ENCODE data around the gene CCDC90B. TPM values are rescaled to one million over a fixed set of nuclear protein-coding genes. Genes with fewer than 3 reads are reported as not detected.

The CCDC90B gene
- total and polyA plus RNA-seq, 4 donors, result 31.6 to 84.6 (median 36.8) TPM

DNA sequence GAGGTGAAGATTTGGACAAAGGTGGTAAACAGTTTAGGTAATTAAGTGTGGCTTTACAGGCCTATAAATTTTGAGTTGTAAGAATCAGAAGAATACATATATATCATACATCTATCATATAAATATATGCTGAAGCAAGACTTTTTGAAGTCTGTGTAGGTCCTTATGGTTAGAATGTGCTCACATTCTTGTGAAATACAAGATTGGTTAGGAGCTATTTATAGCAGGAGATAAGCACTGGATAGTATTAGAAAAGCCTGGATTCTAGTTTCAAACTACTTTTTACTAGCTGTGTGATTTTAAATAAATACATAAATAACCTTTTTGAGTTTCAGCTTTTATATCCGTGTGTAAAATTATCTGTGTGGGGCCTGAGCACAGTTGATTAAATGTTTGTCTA is 50.3 kb downstream of the CCDC90B start:
- 4 to 9% methylated on average over 1 of the region's 1 CpG for WGBS, 2 donors

DNA sequence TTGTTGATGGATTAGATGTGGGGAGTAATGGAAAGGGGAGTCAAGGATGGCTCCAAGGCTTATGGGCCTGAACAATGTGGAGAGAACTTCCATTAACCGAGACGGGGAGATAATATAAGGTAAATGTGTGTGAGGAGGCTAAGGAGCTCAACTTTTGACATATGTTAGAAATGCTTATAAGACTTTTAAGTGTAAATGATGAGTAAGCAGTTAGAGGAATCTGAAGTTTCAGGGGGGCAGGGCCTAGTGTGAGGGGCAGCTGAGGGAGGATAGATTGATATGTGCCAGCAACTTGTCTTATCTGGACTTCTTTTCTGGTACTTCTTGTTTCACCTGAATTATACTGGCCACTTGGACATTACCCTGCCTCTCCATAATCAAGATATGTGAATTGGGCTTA is 62.7 kb downstream of the CCDC90B start:
- H3K9me3 ChIP-seq (ENCODE audit: control insufficient read depth, low read length), result no peaks in the 10 kb centered on the region
- no peak overlapping the region for H3K4me3 ChIP-seq (ENCODE audit: low read length in 2 of 2)
- 96% methylated on average over 2 of the region's 2 CpGs for WGBS, 2 donors
- intact Hi-C loops (cut with DNase I), result no loop called here
- no peaks in the 10 kb centered on the region for H3K4me1 ChIP-seq (ENCODE audit: control insufficient read depth in 1 of 2, insufficient read depth in 2 of 2, low read length in 2 of 2)
- peaks cover 0 to 2% of the 10 kb centered on the region in 2 donors for H3K36me3 ChIP-seq (ENCODE audit: control insufficient read depth in 1 of 2, insufficient read depth in 2 of 2, low read length in 1 of 2)
- H3K27ac ChIP-seq (ENCODE audit: low read depth in 1 of 2, low read length in 2 of 2), result no peak overlapping the region
- ATAC-seq (ENCODE audit: low FRiP score) (no peak), DNase-seq (no peak)
- H3K27me3 ChIP-seq (ENCODE audit: control insufficient read depth in 1 of 2, insufficient read depth in 2 of 2, low read length in 1 of 2), result no peaks in the 10 kb centered on the region

More for the DNA sequence above, 50.3 kb downstream of the CCDC90B start:
- Histone ChIP-seq H3K27me3 (ENCODE audit: control insufficient read depth in 1 of 2, insufficient read depth in 2 of 2, low read length in 1 of 2) (no peaks in the 10 kb centered on the region), H3K36me3 (ENCODE audit: control insufficient read depth in 1 of 2, insufficient read depth in 2 of 2, low read length in 1 of 2) (peaks cover 0 to 7% of the 10 kb centered on the region in 2 donors), H3K27ac (ENCODE audit: low read depth in 1 of 2, low read length in 2 of 2) (no peak overlapping the region), H3K9me3 (ENCODE audit: control insufficient read depth, low read length) (no peaks in the 10 kb centered on the region), H3K4me1 (ENCODE audit: control insufficient read depth in 1 of 2, insufficient read depth in 2 of 2, low read length in 2 of 2) (no peaks in the 10 kb centered on the region), H3K4me3 (ENCODE audit: low read length in 2 of 2) (no peak overlapping the region)
- no peak for DNase-seq
- intact Hi-C loops (cut with DNase I), result loop anchor here in 1 of 2 donors (10.0 kb wide), 1 partner anchor 589 kb away; no protein-coding TSS in a partner anchor
- no peak for ATAC-seq (ENCODE audit: low FRiP score)

DNA sequence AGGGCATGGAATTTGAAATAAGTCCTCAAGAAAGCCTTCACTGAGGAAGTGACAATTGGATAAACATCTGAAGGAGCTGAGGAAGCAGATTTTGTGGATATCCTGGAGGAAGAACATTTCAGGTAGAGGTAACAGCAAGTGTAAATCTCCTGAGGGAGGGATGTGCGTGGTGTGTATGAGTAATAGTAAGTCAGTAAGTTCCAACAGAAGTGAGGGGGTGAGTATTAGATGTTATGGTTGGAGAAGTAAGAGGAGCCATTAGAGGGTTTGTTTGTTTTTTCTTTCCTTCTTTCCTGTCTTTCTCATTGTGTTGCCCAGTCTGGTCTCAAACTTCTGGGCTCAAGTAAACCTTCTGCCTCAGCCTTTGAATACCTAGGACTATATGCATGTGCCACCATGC is 63.7 kb downstream of the CCDC90B start:
- H3K27me3 ChIP-seq (ENCODE audit: control insufficient read depth in 1 of 2, insufficient read depth in 2 of 2, low read length in 1 of 2), result no peaks in the 10 kb centered on the region
- intact Hi-C loops (cut with DNase I), result no loop called here
- no peaks in the 10 kb centered on the region for H3K36me3 ChIP-seq (ENCODE audit: control insufficient read depth in 1 of 2, insufficient read depth in 2 of 2, low read length in 1 of 2)
- H3K9me3 ChIP-seq (ENCODE audit: control insufficient read depth, low read length), result no peaks in the 10 kb centered on the region
- no peak for ATAC-seq (ENCODE audit: low FRiP score)
- DNase-seq, result no peak
- no peak overlapping the region for H3K4me3 ChIP-seq (ENCODE audit: low read length in 2 of 2)
- WGBS, 2 donors, result 96 to 100% methylated on average over 1 of the region's 1 CpG
- H3K27ac ChIP-seq (ENCODE audit: low read depth in 1 of 2, low read length in 2 of 2), result no peak overlapping the region
- H3K4me1 ChIP-seq (ENCODE audit: control insufficient read depth in 1 of 2, insufficient read depth in 2 of 2, low read length in 2 of 2), result no peaks in the 10 kb centered on the region

DNA sequence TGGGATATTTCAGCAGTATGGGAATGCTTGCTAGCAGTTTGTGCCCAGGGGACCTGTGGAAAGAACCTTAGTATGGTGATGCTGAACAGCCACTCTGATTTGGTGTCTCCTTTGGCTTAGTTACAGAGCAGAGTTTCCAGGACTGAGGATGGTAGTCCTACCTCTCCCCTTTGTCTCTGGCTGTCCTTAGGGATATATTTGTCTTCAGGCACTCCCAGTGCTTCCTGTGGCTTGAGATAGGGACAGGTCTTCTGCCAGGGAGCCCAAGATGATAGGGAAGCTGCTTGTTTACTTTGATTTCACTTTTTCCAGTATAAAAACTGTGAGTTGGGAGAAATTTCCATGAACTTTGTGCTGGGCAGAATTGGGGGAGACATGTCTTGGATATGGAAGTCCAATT is 64.5 kb downstream of the CCDC90B start:
- intact Hi-C loops (cut with DNase I), result no loop called here
- H3K27me3 ChIP-seq (ENCODE audit: control insufficient read depth in 1 of 2, insufficient read depth in 2 of 2, low read length in 1 of 2), result no peaks in the 10 kb centered on the region
- H3K4me3 ChIP-seq (ENCODE audit: low read length in 2 of 2), result no peak overlapping the region
- H3K27ac ChIP-seq (ENCODE audit: low read depth in 1 of 2, low read length in 2 of 2), result no peak overlapping the region
- H3K4me1 ChIP-seq (ENCODE audit: control insufficient read depth in 1 of 2, insufficient read depth in 2 of 2, low read length in 2 of 2), result no peaks in the 10 kb centered on the region
- no peak for DNase-seq
- no peaks in the 10 kb centered on the region for H3K36me3 ChIP-seq (ENCODE audit: control insufficient read depth in 1 of 2, insufficient read depth in 2 of 2, low read length in 1 of 2)
- H3K9me3 ChIP-seq (ENCODE audit: control insufficient read depth, low read length), result no peaks in the 10 kb centered on the region
- ATAC-seq (ENCODE audit: low FRiP score), result no peak

DNA sequence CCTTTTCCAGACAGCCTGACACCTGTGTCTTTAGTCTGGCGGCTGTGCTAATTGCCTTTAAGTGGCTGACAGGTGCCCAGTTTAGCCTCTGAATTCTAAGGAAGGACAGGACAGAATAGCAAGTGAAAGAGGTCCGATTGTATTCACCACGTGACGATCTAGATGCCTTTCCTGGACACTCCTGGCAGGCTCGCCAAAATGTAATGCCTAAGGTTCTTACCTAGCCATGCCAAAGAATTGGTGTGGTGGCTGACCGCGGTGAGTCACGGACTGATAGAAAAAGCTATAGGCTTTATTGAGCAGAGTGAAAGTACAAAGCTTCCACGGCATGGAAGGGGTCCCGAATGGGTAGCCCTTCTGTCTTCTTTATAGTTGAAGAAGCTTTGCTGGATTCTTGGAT is 65.9 kb downstream of the CCDC90B start:
- H3K4me1 ChIP-seq (ENCODE audit: control insufficient read depth in 1 of 2, insufficient read depth in 2 of 2, low read length in 2 of 2), result no peaks in the 10 kb centered on the region
- H3K27me3 ChIP-seq (ENCODE audit: control insufficient read depth in 1 of 2, insufficient read depth in 2 of 2, low read length in 1 of 2), result no peaks in the 10 kb centered on the region
- ATAC-seq (ENCODE audit: low FRiP score), result no peak
- H3K36me3 ChIP-seq (ENCODE audit: control insufficient read depth in 1 of 2, insufficient read depth in 2 of 2, low read length in 1 of 2), result no peaks in the 10 kb centered on the region
- no peak overlapping the region for H3K27ac ChIP-seq (ENCODE audit: low read depth in 1 of 2, low read length in 2 of 2)
- intact Hi-C loops (cut with DNase I), result no loop called here
- H3K9me3 ChIP-seq (ENCODE audit: control insufficient read depth, low read length), result no peaks in the 10 kb centered on the region
- DNase-seq, result no peak
- WGBS, 2 donors, result 87 to 90% methylated on average over 10 of the region's 10 CpGs
- H3K4me3 ChIP-seq (ENCODE audit: low read length in 2 of 2), result no peak overlapping the region

DNA sequence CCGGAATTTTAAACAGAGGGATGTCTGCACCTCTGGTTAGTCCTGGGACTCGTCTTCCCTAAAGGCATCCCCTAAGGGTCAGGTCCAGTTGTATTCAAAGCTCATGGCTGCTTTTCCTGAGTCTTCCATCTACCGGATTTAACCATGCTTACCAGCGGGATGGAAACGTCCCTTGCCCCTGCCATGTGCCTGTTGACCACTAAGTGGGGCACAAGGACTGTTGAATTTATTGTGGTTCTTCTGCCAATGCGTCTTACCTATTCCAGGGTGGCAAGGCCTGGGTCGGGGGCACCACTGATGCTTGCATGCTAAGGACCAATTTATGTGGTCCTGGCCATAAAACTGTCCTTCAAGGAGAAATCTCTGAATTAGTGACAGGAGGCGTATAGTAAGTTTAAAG is 67.1 kb downstream of the CCDC90B start:
- Histone ChIP-seq H3K9me3 (ENCODE audit: control insufficient read depth, low read length) (no peaks in the 10 kb centered on the region), H3K27me3 (ENCODE audit: control insufficient read depth in 1 of 2, insufficient read depth in 2 of 2, low read length in 1 of 2) (no peaks in the 10 kb centered on the region), H3K4me3 (ENCODE audit: low read length in 2 of 2) (no peak overlapping the region), H3K4me1 (ENCODE audit: control insufficient read depth in 1 of 2, insufficient read depth in 2 of 2, low read length in 2 of 2) (no peaks in the 10 kb centered on the region), H3K27ac (ENCODE audit: low read depth in 1 of 2, low read length in 2 of 2) (no peak overlapping the region), H3K36me3 (ENCODE audit: control insufficient read depth in 1 of 2, insufficient read depth in 2 of 2, low read length in 1 of 2) (no peaks in the 10 kb centered on the region)
- WGBS, 2 donors, result 72 to 77% methylated on average over 8 of the region's 8 CpGs
- ATAC-seq (ENCODE audit: low FRiP score) (no peak), DNase-seq (no peak)
- intact Hi-C loops (cut with DNase I), result no loop called here

Other genes starting within 250 kb of the CCDC90B start
- gene RAB30, start 214.5 kb downstream of the CCDC90B start, total RNA-seq, result 10 to 100 TPM; 20.3 to 44.1 TPM
- gene RAB30, start 214.5 kb downstream of the CCDC90B start, polyA plus RNA-seq, result 1 to 10 TPM; 2.9 to 3.7 TPM
- gene PCF11, start 129.2 kb downstream of the CCDC90B start, total RNA-seq, result 10 to 100 TPM; 65.0 to 82.3 TPM
- gene PCF11, start 129.2 kb downstream of the CCDC90B start, polyA plus RNA-seq, result 10 to 100 TPM; 14.5 to 56.1 TPM
- gene ANKRD42, start 92.7 kb downstream of the CCDC90B start, total RNA-seq, result 10 to 100 TPM; 12.9 to 14.7 TPM
- 1 to 10 TPM; 3.8 to 8.6 TPM for gene ANKRD42, start 92.7 kb downstream of the CCDC90B start, polyA plus RNA-seq